ENCODE results near the gene AP1G1. TPM values are rescaled to one million over a fixed set of nuclear protein-coding genes. Genes with fewer than 3 reads are reported as not detected.

The AP1G1 gene
- total and polyA plus RNA-seq, 2 of the 8 experiments (the other 6 are each of a cell fraction or from before 2014, with no cell fraction given): 43.9 to 68.4 TPM

- ChIA-PET CTCF (ENCODE audit: partially characterized antibody) (no interaction called here), POLR2A (ENCODE audit: partially characterized antibody) (interaction anchor here (2.4 kb wide), 1 partner anchor 17 kb away, joined by 21 read pairs; no protein-coding TSS in a partner anchor)
- Histone ChIP-seq H3K4ac (replicated peaks; ENCODE audit: insufficient read length, low read depth, low read length) (no peak overlapping the region), H4K20me1 (replicated peaks in 1 of 2; ENCODE audit: control insufficient read depth in 1 of 2, insufficient read depth in 2 of 2, low read length in 2 of 2) (no peaks in the 10 kb centered on the region), H3K23me2 (ENCODE audit: low read depth, low read length) (no peaks in the 10 kb centered on the region), H3K36me3 (ENCODE audit: control insufficient read depth in 2 of 4, insufficient read depth in 4 of 4, low read length in 3 of 4) (peaks cover 0 to 4% (median 0%) of the 10 kb centered on the region in 4 experiments; a peak in 1 of 8 replicates), H3K18ac (ENCODE audit: extremely low read depth, low read length) (no peak overlapping the region), H2AFZ (ENCODE audit: low read length) (no peak overlapping the region), H3K9me3 (ENCODE audit: insufficient read depth in 2 of 2, low read depth in 1 of 2, low read length in 1 of 2) (no peaks in the 10 kb centered on the region), H3K79me1 (ENCODE audit: low read depth, low read length) (peaks cover 2% of the 10 kb centered on the region; the same call in 1 of the 2 replicates), H3K9ac (replicated peaks in 1 of 4; ENCODE audit: extremely low read depth in 1 of 4, low read depth in 3 of 4, low read length in 3 of 4) (no peak overlapping the region), H3K4me2 (ENCODE audit: insufficient read depth in 1 of 2, low read depth in 2 of 2, low read length in 2 of 2) (no peak overlapping the region; a peak in 1 of 4 replicates), H3K27ac (ENCODE audit: low read depth, low read length) (no peak overlapping the region), H3K4me1 (replicated peaks in 1 of 4; ENCODE audit: control insufficient read depth in 3 of 4, insufficient read depth in 4 of 4, low read length in 3 of 4) (peaks cover 3 to 15% (median 11%) of the 10 kb centered on the region in 4 experiments; a peak in 5 of 7 replicates), H2BK20ac (ENCODE audit: low read length) (no peak overlapping the region), H3K79me2 (ENCODE audit: control insufficient read depth in 1 of 2, insufficient read depth in 2 of 2, low read length in 2 of 2) (peaks cover 0 to 39% of the 10 kb centered on the region in 2 experiments; a peak in 2 of 4 replicates), H2BK5ac (ENCODE audit: low read depth, low read length) (no peak overlapping the region), H2BK120ac (replicated peaks; ENCODE audit: low read depth, low read length) (no peak overlapping the region), H3K14ac (ENCODE audit: insufficient read length) (no peak overlapping the region), H2AK5ac (ENCODE audit: low read depth, low read length) (no peak overlapping the region), H4K5ac (ENCODE audit: insufficient read length, low read depth, low read length) (no peak overlapping the region), H3K4me3 (ENCODE audit: extremely low read depth in 1 of 4, insufficient read depth in 2 of 4, low read depth in 3 of 4, low read length in 4 of 4) (peak overlapping the region in 1 of 4 experiments; percentile 13; a peak in 1 of 8 replicates), H3K23ac (ENCODE audit: insufficient read length) (no peak overlapping the region), H2BK12ac (ENCODE audit: low read depth, low read length) (no peak overlapping the region), H4K91ac (replicated peaks; ENCODE audit: insufficient read length, low read length) (no peak overlapping the region), H4K8ac (ENCODE audit: extremely low read depth, insufficient read depth, low read length) (no peak overlapping the region), H3K27me3 (replicated peaks in 1 of 4; ENCODE audit: control insufficient read depth in 3 of 4, extremely low read depth in 1 of 4, insufficient read depth in 3 of 4, low read length in 3 of 4) (no peaks in the 10 kb centered on the region), H2BK15ac (ENCODE audit: low read length) (no peak overlapping the region), H3K56ac (replicated peaks; ENCODE audit: insufficient read length, low read depth, low read length) (no peak overlapping the region)
- DNase-seq (ENCODE audit: low read depth in 1 of 2, low spot score in 2 of 2): no peak
- FAIRE-seq: no peak
- WGBS, 2 experiments (ENCODE audit: extremely low coverage in 1 of 2, insufficient coverage in 1 of 2, insufficient read length in 1 of 2, insufficient replicate concordance in 2 of 2, low coverage in 1 of 2, low lambda C conversion rate in 2 of 2, missing lambda C conversion rate in 1 of 2): 72% methylated on average over 2 of the region's 2 CpGs; no CpG with 5 or more reads in 1 of the 2 experiments
- TF ChIP-seq SUZ12 (IDR thresholded peaks at IDR 0.05; ENCODE audit: low read length) (no peak), JUND (IDR thresholded peaks at IDR 0.05; ENCODE audit: low read length) (no peak)
- TF ChIP-seq, protein P1, sequence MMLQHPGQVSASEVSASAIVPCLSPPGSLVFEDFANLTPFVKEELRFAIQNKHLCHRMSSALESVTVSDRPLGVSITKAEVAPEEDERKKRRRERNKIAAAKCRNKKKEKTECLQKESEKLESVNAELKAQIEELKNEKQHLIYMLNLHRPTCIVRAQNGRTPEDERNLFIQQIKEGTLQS (IDR thresholded peaks at IDR 0.05; ENCODE audit: insufficient read depth, low read depth, low read length): no peak
Observed at GRCh38 chr16:71706046-71706445, 102.6 kb downstream of the AP1G1 start.
